ENCODE results near the gene USH1C.
A peak's percentile ranks its signal among the peaks of the same experiment; 100 is the strongest.

Gene USH1C

DNA sequence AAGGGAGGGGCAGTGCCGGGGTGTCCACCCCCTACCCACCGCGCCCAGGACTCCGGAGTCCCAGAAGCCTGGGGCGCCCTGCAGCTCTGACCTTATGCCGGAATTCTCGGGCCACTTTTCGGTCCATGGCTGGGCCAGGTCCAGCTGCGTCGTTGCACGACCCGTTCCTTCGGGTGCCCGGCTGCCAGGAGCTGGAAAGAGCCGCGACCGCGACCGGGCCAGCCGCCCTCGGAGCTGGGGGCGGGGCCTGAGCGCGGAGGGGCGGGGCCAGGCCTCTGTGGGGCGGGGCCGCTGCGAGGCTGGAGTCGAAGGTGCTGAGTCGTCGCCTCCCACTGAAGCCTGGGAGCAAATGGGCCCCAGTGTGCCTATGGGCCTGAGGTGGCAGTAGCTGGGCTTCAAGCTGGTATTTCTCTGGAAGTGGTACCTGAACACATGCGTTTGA is at the start of gene USH1C:
Gene USH1C (minus strand): TSS at position 236 of the 442 bp plus-strand sequence. CDS start 109 bp downstream, at position 127.
- peak in 4 of 10 donors; percentile 14 to 76 (median 49) for DNase-seq
- intact Hi-C loops (cut with DNase I) = no loop called here

DNA sequence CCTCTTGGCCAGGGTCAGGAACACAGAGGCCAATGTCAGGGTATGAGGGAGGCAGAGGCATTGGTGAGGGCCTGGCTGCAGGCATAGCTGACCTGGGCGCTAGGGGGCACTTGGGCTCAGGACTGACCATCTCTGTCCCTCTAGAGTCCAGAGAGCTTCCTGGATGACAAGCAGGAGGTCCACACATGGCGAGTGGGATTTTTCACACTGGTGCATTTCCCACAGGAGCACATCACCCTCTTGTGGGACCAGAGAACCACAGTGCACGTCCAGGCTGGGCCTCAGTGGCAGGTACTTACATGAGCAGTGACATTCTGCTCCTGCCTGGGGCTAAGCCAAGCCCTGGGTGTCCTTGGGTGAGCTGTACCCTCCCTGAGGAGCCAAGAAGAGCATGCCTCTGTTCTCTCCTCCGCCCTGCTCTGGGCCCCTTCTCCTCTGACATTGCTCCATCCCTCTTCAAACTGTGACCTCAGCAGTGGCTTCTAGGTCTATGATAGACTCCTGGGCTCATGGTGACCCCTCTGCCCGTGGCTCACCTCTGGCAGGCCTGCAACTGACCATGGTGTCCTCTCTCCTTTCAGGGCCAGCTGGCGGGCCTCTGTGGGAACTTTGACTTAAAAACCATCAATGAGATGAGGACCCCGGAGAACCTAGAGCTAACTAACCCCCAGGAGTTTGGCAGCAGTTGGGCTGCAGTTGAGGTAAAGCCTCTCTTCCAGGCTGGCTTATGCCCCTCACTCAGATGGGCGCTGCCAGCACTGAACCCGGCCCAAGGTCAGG is 49.4 kb upstream of the USH1C start:
- intact Hi-C loops (cut with DNase I) = no loop called here
- peak in 3 of 10 donors; percentile 5 to 63 (median 30) for DNase-seq

DNA sequence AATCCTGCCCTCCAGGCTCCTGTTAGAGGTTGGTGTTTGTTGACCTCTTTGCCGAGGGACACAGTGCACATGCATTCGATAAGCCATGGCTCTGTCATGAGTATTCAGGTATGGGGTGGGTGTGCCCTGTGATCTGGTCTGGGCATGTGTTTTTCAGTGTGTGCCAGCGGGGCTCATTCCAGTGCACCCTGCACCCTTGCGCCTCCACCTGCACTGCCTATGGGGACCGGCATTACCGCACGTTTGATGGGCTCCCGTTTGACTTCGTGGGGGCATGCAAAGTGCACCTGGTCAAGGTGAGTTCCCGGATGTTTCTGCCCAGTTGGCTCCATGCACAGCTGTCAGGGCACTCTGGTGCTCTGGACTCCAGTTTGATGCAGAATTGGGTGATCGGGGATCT is 47.1 kb upstream of the USH1C start:
- peak in 2 of 10 donors; percentile 5 to 34 for DNase-seq
- intact Hi-C loops (cut with DNase I) = no loop called here

- peak in 2 of 10 donors; percentile 6 to 65 for DNase-seq
- intact Hi-C loops (cut with DNase I) = no loop called here
Observed at GRCh38 chr11:17590463-17590862, 46.2 kb upstream of the USH1C start.

DNA sequence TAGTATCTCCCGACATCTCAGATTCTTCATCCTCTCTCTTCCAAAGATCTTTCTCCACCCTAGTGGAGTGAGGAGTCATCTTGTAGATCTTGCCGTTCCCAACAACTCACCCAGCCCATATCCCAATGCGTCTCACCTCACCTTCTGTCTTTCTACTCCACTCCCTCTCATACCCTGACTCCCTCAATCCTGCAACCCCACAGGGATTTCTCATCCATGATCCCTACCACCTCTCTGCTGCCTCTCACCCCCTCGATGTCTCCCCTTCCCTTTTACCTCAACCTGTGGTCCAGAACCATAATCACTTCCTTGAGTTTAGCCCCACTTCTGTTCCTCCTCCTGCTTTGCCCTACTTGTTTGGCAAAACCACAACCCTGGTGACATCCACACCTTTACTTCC is 44.5 kb upstream of the USH1C start:
- intact Hi-C loops (cut with DNase I) = no loop called here
- DNase-seq = peak in 1 of 10 donors; percentile 11

- intact Hi-C loops (cut with DNase I) = no loop called here
- peak in 2 of 10 donors; percentile 5 to 28 for DNase-seq
Observed at GRCh38 chr11:17588166-17588565, 44.0 kb upstream of the USH1C start.

- DNase-seq = peak in 2 of 10 donors; percentile 6 to 24
- intact Hi-C loops (cut with DNase I) = no loop called here
Observed at GRCh38 chr11:17585911-17586695, 41.9 kb upstream of the USH1C start.

DNA sequence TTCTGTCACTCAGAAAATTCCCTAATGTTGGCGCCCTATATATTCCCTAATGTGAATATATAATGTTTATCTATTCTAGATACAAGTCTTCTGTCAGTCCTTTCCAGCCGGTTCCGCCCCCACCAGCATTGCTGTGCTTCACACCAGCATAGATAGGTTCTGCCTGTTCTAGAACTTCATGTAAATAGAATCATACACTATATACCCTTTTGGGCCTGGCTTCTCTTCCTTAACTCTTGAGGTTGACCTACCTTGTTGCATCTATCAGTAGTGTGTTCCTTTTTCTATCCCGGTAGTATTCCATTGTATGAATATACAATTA is 37.5 kb upstream of the USH1C start:
- intact Hi-C loops (cut with DNase I) = no loop called here
- DNase-seq = peak in 2 of 10 donors; percentile 12 to 49

GRCh38 chr11:17581036-17581731 is 37.0 kb upstream of the USH1C start:
- DNase-seq = peak in 1 of 10 donors; percentile 4
- intact Hi-C loops (cut with DNase I) = no loop called here

DNA sequence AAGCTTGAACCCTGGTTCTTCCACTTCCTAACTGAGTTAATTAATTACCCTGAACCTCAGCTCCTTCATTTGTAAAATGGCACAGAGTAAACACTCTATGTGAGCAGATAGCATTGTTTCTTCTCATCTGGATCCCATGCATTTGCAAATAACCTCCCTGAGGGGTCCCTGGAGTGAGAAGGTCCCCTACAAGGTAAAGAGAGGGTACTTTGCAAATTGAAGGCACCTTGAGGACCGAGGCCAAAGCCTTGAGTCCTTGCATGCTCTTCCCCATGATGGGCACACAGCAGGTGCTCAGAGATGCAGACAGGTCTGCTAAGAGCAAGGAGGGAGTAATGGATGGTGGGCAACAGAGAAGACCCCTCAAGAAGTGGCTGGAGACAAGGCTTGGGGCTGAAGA is 36.1 kb upstream of the USH1C start:
- intact Hi-C loops (cut with DNase I) = no loop called here
- DNase-seq = peak in 1 of 10 donors; percentile 24

DNA sequence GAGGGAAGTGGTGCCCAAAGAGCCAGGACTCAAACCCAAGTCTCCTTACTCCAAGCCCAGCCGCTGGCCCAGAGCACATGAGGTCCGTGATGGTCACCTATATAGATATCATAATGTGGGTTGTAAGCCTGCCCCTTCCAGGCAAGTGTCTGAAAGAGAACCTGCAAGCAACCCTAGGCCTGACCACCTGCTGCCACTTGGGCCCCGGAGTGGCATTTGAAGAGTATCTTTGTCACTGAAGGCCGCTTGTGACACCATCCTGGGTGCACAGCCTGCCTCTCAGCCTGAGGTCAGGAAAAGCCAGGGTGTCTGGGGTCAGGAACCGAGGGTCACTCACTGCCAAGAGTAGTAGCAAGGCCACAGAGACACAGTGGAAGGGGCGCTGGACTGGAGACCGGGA is 35.2 kb upstream of the USH1C start:
- DNase-seq = no peak
- intact Hi-C loops (cut with DNase I) = no loop called here

GRCh38 chr11:17578958-17579357 is 34.7 kb upstream of the USH1C start:
- peak in 1 of 10 donors; percentile 6 for DNase-seq
- intact Hi-C loops (cut with DNase I) = no loop called here

- DNase-seq = peak in 1 of 10 donors; percentile 1
- intact Hi-C loops (cut with DNase I) = no loop called here
Observed at GRCh38 chr11:17578296-17578695, 34.1 kb upstream of the USH1C start.

- intact Hi-C loops (cut with DNase I) = no loop called here
- DNase-seq = no peak
Observed at GRCh38 chr11:17575431-17576425, 31.5 kb upstream of the USH1C start.

DNA sequence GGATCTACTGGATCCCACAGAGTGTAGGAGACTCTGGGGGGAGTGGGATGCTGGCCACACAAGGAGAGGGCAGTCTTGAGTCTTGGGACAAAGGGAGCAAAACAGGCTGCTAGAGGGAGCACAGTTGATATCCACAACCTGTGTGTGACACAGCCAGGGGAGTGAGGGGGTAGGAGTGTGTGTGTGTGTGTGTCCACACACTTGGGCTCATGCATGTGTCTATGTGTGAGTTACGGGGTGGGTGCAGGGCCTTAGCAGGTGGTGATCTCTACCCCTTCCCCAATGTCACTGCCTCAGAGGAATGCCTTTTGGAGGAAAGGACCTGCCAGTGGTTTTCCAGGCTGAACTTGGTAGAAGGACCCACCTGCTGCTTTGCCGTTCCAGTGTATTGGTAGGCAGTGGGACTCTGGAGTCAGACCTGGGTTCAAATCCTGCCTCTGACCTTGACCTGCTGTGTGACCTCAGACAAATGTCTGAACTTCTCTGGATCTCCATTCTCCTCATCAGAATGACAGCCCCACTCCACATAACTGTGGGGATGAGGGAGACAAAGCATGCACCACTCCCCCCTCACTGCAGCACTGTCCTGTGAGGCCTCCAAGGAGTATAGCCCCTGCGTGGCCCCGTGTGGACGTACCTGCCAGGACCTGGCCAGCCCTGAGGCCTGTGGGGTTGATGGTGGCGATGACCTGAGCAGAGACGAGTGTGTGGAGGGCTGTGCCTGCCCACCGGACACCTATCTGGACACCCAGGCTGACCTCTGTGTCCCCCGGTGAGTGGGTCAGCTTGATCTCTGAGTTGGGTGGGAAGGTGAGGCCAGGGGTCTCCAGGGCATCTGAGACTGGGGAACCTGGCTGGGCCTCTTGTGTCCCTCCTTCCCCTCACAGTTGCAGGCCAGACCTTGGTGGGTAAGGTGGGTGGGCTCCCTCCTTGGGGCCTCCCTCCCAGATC is 30.2 kb upstream of the USH1C start:
- DNase-seq = no peak
- intact Hi-C loops (cut with DNase I) = no loop called here

DNA sequence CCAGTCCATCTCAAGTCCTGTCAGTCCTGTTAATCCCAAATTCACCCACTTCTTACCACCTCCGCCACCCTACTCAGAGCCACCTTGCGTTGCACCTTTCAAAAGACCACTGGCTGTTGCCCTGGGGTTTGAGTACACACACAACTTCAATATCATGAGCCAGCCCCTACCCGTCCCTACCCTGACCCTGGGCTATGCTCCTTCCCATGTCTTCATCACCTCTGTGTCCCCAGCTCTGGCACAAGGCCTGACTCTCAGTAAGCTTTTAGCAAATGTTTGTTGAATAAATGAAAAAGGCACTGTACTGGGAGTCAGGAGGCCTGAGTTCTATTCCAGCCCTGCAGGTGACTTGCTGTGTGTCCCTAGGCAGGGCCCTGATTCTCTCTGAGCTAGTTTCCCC is 29.3 kb upstream of the USH1C start:
- intact Hi-C loops (cut with DNase I) = no loop called here
- DNase-seq = no peak

- intact Hi-C loops (cut with DNase I) = no loop called here
- DNase-seq = peak in 3 of 10 donors; percentile 15 to 86 (median 16)
Observed at GRCh38 chr11:17572791-17573460, 28.7 kb upstream of the USH1C start.

GRCh38 chr11:17572359-17572690 is 28.1 kb upstream of the USH1C start:
- intact Hi-C loops (cut with DNase I) = no loop called here
- no peak for DNase-seq
